Urinary bladder (tissue), 4 donors: ENCODE data around the gene TPM4. TPM values are rescaled to one million over a fixed set of nuclear protein-coding genes. Genes with fewer than 3 reads are reported as not detected.
A peak's percentile ranks its signal among the peaks of the same experiment; 100 is the strongest.

Experiments
- DNase-seq: peaks from one replicate; pipeline ENCODE4 v3.0.0-alpha.2; 2015; ENCODE audit errors: extremely low spot score
- H3K27ac ChIP-seq: one replicate; pipeline ENCODE4 v1.5.1; 2013; ENCODE audit warnings: low read depth, mild to moderate bottlenecking, moderate library complexity
- H3K36me3 ChIP-seq: one replicate; pipeline ENCODE4 v1.6.1; 2013; ENCODE audit warnings: mild to moderate bottlenecking, moderate library complexity; ENCODE audit not compliant: insufficient read depth
- H3K4me1 ChIP-seq: one replicate; pipeline ENCODE4 v1.6.1; 2013; ENCODE audit warnings: mild to moderate bottlenecking, moderate library complexity; ENCODE audit not compliant: insufficient read depth
- H3K4me3 ChIP-seq: one replicate; pipeline ENCODE4 v1.5.1; 2013; ENCODE audit warnings: low read depth, low read length
- WGBS: extraction: QIAGEN DNeasy Blood & Tissue Kit; methylation state at CpG from one replicate; pipeline ENCODE4 v1.1.7; 2013; 5-methylcytosine and 5-hydroxymethylcytosine counted together
- polyA plus RNA-seq: library from polyadenylated mRNA; stranded (reverse); fragments of 200-250 nt; gene quantifications from one replicate; pipeline ENCODE4 v1.2.3, GENCODE V29; 2013
- total RNA-seq: library from RNA; depleted of rRNA; stranded (reverse); fragments of >200 nt; gene quantifications from one replicate; pipeline ENCODE4 v1.2.3, GENCODE V29; 2014
- donor health status: healthy with polysubstance abuse.
- donor health status: healthy.

TPM4 gene
- total and polyA plus RNA-seq, 2 donors, result 424 to 438 TPM

DNA sequence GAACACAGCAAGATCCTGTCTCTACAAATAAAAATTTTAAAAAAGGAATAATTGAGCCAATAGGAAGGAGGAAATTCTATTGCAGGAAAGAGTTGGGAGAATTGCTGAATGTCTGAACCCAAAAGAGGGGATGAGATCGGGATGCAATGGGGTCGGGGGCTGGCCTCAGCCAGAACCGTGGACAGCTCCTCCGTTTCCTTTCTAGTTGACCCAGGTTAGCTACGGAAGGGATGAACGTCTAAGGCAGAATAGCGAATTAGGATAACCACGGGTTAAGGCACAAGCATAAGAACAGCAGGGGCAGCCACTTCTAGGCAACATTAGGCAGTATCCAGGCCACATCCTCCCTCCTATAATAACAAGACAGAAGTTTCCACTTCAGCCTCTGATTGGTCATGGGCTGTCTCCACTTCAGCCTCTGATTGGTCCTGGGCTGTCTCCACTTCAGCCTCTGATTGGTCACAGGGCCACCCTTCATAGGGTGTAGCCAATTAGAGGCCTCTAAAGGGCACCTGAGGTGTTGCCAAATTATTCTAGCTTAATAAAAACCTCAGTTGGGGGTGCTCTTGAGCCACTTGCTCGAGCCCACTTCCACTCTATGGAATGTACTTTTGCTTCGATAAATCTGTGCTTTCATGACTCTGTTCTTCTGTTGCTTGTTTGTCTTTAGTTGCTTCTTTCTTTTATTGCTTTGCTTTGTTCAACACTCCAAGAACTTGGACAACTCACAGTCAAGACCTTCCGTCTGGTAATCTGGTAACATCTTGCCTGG lies 24.9 kb upstream of the TPM4 start:
- Histone ChIP-seq H3K4me3 (no peak overlapping the region), H3K27ac (no peak overlapping the region), H3K36me3 (no peaks in the 10 kb centered on the region), H3K4me1 (no peaks in the 10 kb centered on the region)
- DNase-seq, result no peak
- WGBS, result 31% methylated on average over 11 of the region's 11 CpGs

DNA sequence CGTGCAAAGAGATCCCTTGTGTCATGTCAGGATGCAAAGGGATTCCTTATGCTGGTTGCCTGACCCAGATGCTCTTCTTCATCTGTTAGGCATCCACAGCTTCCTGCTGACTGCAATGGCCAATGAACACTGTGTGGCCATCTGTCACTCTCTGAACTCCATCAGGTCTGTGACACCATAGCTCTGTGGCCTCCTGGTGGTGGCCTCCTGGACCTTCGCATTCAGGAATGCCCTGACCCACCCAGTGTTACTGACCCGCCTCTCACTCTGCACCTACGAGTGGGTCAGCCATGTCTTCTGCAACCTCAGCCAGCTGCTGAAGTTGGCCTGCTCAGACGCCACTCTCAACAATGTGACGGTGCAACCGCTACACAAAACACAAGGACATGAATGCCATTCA lies 23.9 kb upstream of the TPM4 start:
- Histone ChIP-seq H3K36me3 (no peaks in the 10 kb centered on the region), H3K27ac (no peak overlapping the region), H3K4me1 (no peaks in the 10 kb centered on the region), H3K4me3 (no peak overlapping the region)
- 72% methylated on average over 7 of the region's 7 CpGs for WGBS
- no peak for DNase-seq

DNA sequence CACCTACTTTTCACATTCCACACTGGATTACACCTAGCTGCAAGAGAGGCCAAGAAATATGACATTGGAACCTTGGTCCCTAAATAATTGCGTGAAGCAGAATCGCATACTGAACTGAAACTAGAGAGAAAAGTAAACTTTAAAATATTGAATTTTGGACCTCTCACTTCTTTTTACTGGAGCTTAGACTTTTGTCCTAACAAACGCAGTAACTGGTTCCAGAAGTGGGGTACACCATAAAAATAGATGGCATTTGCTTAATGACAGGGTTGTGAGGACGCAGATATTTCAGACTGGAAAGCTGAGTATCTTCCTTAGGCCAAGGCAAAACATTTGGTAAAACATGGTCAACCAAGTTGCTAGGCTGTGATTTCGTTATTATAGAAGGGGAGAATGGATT lies 19.2 kb upstream of the TPM4 start:
- no peaks in the 10 kb centered on the region for H3K36me3 ChIP-seq
- H3K4me3 ChIP-seq, result no peak overlapping the region
- DNase-seq, result no peak
- H3K4me1 ChIP-seq, result no peaks in the 10 kb centered on the region
- no peak overlapping the region for H3K27ac ChIP-seq
- 46% methylated on average over 5 of the region's 5 CpGs for WGBS

DNA sequence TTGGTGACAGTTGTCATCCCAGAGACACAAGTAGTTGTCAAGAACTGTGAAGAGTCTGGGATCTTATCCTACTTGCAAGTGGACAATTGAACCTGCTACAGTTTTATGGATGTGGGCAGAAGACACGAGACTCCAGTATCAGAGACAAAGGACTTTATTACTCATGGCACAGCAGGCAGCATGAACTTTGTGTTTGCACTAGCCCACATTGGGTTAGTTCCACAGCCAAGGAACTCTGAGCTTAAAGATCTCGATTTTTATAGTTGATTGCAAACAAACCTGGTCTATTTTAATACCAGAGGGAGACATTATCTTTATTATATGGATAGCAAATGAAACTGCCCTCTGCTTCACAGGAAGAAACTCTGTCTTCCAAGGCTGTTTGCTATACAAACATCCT lies 16.0 kb upstream of the TPM4 start:
- Histone ChIP-seq H3K36me3 (no peaks in the 10 kb centered on the region), H3K4me1 (no peaks in the 10 kb centered on the region), H3K4me3 (no peak overlapping the region), H3K27ac (no peak overlapping the region)
- DNase-seq, result no peak
- 48% methylated on average over 2 of the region's 2 CpGs for WGBS

DNA sequence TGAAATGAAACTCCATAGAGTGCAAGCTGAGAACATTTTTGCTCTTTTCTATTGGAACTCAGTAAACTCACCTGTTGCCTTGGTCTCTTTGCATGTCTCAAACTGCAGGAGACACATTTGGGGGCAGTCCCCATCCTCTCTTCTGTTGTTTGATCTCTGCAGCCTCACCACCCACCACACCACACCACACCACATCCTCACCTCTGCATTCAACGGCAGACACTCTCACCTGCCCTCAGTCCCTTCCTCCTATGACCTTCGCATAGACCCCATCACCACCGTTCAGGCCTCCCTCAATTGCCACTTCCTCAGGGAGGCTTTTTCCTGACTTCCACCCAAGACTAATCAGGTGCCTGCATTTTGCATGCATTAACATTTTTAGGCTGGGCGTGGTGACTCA lies 14.4 kb upstream of the TPM4 start:
- Histone ChIP-seq H3K27ac (no peak overlapping the region), H3K4me1 (no peaks in the 10 kb centered on the region), H3K4me3 (no peak overlapping the region), H3K36me3 (no peaks in the 10 kb centered on the region)
- 54% methylated on average over 4 of the region's 4 CpGs for WGBS
- DNase-seq, result no peak

DNA sequence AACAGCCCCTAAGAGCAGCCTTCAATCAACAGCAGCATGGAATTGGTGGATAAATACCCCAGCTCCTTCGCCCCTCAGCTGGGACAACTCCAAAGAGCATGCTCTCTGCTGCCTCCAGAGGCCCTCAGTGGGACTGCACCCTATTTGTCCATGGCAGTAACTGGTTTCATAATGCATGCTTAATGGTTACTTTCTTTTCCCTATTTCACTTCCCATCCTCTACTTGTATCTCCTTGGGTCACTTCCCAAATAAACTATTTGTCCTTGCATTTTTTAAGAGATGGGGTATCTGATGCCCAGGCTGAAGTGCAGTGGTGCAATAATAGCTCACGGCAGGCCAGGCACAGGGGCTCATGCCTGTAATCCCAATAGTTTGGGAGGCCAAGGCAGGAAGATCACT lies 13.5 kb upstream of the TPM4 start:
- H3K4me1 ChIP-seq, result no peaks in the 10 kb centered on the region
- no peaks in the 10 kb centered on the region for H3K36me3 ChIP-seq
- DNase-seq, result no peak
- H3K4me3 ChIP-seq, result no peak overlapping the region
- WGBS, result 77% methylated on average over 2 of the region's 2 CpGs
- no peak overlapping the region for H3K27ac ChIP-seq

DNA sequence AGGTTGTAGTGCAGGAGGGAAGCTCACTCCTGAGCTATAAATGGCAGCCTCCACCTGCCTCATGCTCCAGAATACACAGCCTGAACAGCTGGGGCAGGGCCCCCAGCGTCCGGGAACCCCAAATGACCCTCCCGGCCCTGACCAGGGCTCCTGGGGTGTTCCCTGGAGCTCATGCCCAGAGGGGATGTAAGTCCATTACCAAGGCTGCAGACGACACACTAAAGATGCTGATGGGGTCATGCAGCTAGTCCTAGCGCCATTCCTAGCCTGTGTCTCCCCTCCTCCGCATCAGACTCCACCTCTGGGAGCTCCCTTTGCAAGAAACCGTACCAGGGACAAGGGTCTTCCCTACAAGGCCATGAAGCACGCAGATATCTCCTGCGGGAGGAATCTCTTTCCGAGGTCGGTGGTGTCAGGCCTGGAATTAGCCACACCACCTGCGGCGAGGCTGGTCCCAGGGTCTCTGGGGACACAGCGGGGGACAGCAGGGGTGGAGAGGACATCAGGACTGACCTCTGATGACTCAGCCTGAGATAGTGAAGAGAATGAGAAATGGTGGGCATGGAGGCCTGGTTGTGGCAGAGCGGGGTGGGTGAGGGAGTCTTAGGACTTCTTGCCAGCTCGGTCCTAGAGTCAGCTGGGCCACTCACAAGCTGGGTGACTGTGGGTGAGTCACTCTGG lies 11.9 kb upstream of the TPM4 start:
- DNase-seq, result no peak
- Histone ChIP-seq H3K27ac (no peak overlapping the region), H3K36me3 (no peaks in the 10 kb centered on the region), H3K4me3 (no peak overlapping the region), H3K4me1 (no peaks in the 10 kb centered on the region)
- WGBS, result 88% methylated on average over 16 of the region's 16 CpGs

DNA sequence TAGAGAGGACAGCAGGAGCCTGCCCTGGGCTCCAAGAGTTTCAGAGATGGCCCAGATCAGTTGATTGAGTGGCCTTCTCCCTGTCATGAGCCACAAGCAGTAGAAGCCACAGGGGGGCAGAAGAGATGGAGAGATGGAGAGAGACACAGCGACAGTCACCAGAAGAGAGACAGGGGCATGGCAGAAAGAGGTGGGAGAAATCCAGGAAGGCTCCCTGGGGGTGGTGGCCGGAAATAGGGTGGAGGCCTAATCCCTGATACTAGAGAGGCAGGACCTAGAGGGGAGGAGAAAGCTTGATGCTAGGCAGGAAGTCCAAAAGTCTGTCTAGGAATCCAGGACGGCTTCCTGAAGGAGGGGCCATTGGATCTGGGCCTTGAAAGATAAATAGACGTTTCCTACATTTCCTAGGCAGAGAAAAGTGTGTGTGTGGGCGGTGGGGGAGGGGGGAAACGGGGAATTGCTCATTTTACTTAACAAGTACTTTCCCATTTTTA lies 9.6 kb upstream of the TPM4 start:
- no peaks in the 10 kb centered on the region for H3K4me1 ChIP-seq
- H3K27ac ChIP-seq, result peak overlapping the region; percentile 85
- no peak overlapping the region for H3K4me3 ChIP-seq
- DNase-seq, result no peak
- 43% methylated on average over 6 of the region's 6 CpGs for WGBS
- no peaks in the 10 kb centered on the region for H3K36me3 ChIP-seq

DNA sequence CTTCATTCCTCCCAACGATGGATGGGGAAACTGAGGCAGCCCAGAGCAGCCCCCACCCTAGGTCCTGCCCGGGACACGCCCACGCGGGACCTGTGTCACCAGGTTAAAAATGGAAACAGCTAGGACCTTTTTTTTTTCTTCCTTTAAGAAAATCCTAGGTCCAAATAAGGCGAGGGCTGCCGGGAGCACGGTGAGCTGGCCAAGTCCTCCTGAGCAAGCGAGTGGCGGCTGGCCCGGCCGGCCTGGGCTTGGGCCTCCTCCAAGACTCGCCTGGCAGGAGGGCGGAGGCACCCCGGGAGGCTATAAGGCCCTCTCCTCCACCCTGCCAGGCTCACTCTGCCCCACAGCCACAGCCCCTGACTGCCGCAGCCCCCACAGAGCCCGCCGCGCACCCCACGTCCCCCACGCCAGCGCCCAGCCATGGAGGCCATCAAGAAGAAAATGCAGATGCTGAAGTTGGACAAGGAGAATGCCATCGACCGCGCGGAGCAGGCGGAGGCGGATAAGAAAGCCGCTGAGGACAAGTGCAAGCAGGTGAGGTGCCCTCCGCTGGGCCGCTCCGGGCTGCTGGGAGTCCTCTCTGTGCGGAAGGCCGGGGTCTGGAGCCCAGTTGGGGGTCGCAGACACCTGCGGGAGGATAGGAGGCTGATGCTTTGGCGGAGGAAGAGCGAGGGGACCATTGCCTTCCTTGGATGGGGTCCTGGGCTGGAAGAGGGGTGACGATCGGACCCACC lies 8.9 kb upstream of the TPM4 start:
- DNase-seq, result no peak
- no peaks in the 10 kb centered on the region for H3K4me1 ChIP-seq
- H3K4me3 ChIP-seq, result peak overlapping the region; percentile 40
- 45% methylated on average over 40 of the region's 40 CpGs for WGBS
- peak overlapping the region; percentile 85 for H3K27ac ChIP-seq
- no peaks in the 10 kb centered on the region for H3K36me3 ChIP-seq

DNA sequence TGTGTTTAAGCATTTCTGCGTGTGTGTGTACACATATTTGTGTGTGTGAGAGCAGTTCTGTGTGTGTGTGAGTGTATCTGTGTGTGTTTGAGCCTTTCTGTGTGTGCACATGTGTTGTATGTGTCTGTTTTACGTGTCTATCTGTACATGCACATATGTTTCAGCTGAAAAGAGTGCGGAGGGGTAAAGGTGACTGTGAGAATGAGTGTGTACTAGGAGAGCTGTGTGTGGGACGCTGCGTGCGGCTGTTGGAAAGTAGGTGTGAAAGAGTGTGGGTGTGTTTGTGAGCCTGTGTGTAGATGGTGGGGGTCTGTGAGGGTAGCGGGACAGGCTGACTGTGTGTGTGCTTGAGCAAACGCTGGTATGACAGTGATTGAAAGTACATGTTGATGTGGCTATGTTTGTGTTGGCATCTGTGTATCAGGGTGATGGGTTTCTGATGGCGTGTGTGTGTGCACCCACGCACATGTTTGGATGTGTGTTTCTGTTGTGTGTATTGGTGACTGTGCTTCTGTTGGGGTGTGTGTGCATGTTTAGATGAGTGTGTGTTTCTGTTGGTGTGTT lies 7.5 kb upstream of the TPM4 start:
- WGBS, result 58% methylated on average over 10 of the region's 10 CpGs
- H3K4me3 ChIP-seq, result peak overlapping the region; percentile 40
- peak overlapping the region; percentile 13 for H3K27ac ChIP-seq
- H3K36me3 ChIP-seq, result no peaks in the 10 kb centered on the region
- no peak for DNase-seq
- H3K4me1 ChIP-seq, result no peaks in the 10 kb centered on the region

DNA sequence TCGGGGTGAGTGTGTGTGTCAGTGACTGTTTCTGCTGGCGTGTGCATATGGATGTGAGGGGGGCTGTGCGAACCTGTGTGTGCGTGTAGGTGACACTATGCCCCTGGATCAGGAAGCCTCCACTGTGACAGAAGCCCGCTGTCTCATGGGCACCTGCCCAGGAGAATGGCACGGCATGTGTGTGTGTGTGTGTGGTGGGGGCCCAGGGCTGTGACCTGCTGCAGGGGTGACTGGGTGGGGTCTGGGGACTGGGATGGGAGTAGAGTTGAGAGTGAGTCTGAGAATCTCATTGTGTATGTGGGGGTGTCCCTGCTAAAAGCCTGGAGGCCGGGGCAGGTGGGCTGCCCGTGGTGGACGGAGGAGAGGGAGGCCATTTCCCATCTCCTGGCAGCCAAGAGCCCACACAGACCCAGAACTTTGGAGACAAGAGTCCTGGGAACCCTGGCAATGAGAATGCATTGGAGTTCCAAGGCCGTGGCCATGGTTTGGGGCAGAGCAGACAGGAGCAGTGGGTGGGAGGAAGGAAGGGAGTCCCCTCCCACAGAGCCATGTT lies 6.4 kb upstream of the TPM4 start:
- no peak for DNase-seq
- Histone ChIP-seq H3K36me3 (no peaks in the 10 kb centered on the region), H3K4me1 (no peaks in the 10 kb centered on the region), H3K27ac (peak overlapping the region; percentile 88), H3K4me3 (peak overlapping the region; percentile 6)
- 58% methylated on average over 10 of the region's 10 CpGs for WGBS

DNA sequence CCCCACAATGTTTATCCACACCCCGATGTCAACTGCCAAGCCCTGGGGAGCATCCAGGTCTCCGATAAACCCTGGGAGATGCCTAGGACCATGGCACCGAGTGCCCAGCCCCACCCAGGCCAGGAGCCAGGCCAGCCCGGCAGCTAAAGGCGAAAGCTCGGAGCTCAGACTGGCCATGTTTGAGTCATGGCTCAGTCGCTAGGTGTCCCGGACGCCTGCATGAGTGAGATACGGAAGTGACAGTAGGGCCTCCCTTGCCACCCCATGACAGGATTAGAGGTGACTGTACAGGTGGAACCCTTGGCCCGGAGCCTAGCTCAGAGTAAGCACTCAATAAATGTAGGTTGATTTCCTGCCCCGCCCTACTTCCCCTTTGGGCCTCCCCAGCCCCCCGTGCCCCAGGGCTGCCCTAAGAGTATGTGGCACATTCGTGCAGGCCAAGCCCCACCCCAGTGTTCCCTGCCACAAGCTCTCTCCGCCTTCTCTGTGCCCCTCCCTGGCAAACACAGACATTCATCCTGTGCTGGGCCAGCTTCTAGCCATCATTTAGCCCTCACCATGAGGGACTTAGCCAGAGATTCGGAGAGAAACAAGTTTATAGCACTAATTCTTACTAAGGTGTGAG lies 5.8 kb upstream of the TPM4 start:
- 35% methylated on average over 16 of the region's 16 CpGs for WGBS

DNA sequence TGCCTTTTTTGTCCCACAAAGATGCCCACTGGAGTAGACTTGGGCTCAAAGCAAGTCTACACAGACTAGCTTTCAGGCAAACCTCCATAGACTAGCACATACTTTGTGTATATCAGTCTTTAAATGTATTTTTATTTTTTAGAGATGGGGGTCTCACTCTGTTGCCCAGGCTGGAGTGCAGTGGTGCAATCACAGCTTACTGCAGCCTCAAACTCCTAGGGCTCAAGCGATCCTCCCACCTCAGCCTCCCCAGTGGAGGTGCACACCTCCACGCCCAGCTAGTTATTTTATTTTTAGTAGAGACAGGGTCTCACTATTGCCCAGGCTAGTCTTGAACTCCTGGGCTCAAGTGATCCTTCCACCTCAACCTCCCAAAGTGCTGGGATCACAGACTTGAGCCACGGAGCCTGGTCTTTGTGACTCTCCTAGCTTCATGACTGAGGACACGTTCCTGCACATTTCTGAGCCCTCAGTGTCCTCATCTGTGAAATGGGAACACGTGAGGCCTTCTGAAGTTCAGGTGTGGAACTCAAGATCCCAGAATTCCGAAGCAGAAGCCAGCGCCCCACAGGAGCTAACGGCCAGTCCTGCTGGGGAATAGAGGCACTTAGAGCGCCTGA lies 5.1 kb upstream of the TPM4 start:
- H3K4me3 ChIP-seq, result no peak overlapping the region
- H3K27ac ChIP-seq, result peak overlapping the region; percentile 68
- no peaks in the 10 kb centered on the region for H3K36me3 ChIP-seq
- no peaks in the 10 kb centered on the region for H3K4me1 ChIP-seq
- no peak for DNase-seq
- WGBS, result 60% methylated on average over 9 of the region's 9 CpGs

More for the DNA sequence above, 5.8 kb upstream of the TPM4 start:
- DNase-seq, result no peak
- Histone ChIP-seq H3K4me3 (no peak overlapping the region), H3K4me1 (no peaks in the 10 kb centered on the region), H3K27ac (peak overlapping the region; percentile 88), H3K36me3 (no peaks in the 10 kb centered on the region)
